NB4 (cell line): ENCODE results near the gene TRANK1.

ENCODE experiments used
- DNase-seq: peaks from one replicate; pipeline ENCODE4 v3.0.0; 2010; ENCODE audit warnings: low read depth
- H3K4me3 ChIP-seq: one replicate; pipeline ENCODE4 v1.5.1; 2011; ENCODE audit warnings: mild to moderate bottlenecking, low read depth, low read length, moderate library complexity
- CTCF ChIP-seq: IDR thresholded peaks from one replicate; pipeline ENCODE4 v1.5.1; 2012; ENCODE audit warnings: low read depth, low read length
- MYC ChIP-seq: IDR thresholded peaks from 2 replicates; pipeline ENCODE4 v1.6.1; 2011; ENCODE audit warnings: low read depth, low read length
- POLR2A ChIP-seq: IDR thresholded peaks from 2 replicates; pipeline ENCODE4 v1.6.1; 2011; ENCODE audit warnings: mild to moderate bottlenecking; ENCODE audit not compliant: insufficient read length; ENCODE audit errors: extremely low read depth
- TF ChIP-seq, protein P1 (sequence below): IDR thresholded peaks from 2 replicates; pipeline ENCODE4 v1.6.1; 2011; ENCODE audit warnings: low read depth, low read length

The TRANK1 gene

GRCh38 chr3:36919439-36920160 lies 25.3 kb downstream of the TRANK1 start:
- no peak overlapping the region for H3K4me3 ChIP-seq
- DNase-seq: no peak
- TF ChIP-seq CTCF (no peak), POLR2A (no peak), MYC (no peak)
- TF ChIP-seq, protein P1, sequence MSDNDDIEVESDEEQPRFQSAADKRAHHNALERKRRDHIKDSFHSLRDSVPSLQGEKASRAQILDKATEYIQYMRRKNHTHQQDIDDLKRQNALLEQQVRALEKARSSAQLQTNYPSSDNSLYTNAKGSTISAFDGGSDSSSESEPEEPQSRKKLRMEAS: no peak

DNA sequence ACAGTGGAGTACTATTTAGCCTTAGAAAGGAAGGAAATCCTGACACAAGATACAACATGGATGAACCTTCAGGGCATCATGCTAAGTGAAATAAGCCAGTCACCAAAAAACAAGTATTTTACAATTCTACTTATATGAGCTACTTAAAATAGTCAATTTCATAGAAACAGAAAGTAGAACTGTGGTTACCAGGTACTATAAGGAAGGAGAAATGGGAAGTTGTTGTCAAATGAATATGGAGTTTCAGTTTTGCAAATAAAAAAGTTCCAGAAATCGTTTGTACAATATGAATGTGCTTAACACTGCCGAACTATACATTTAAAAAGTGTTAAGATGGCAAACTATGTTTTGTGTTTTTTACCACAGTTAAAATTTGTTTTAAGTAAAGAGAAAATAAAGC lies 26.8 kb downstream of the TRANK1 start:
- no peak for DNase-seq
- no peak for TF ChIP-seq POLR2A
- TF ChIP-seq MYC: no peak
- TF ChIP-seq, protein P1: no peak
- TF ChIP-seq CTCF: no peak
- no peak overlapping the region for H3K4me3 ChIP-seq

- peak; percentile 86 for DNase-seq
- no peak overlapping the region for H3K4me3 ChIP-seq
- TF ChIP-seq POLR2A: no peak
- TF ChIP-seq, protein P1: peak; percentile 57; the same call in 1 of the 2 replicates
- no peak for TF ChIP-seq CTCF
- TF ChIP-seq MYC: peak; percentile 62
Observed at GRCh38 chr3:36911990-36912804, 32.7 kb downstream of the TRANK1 start.

DNA sequence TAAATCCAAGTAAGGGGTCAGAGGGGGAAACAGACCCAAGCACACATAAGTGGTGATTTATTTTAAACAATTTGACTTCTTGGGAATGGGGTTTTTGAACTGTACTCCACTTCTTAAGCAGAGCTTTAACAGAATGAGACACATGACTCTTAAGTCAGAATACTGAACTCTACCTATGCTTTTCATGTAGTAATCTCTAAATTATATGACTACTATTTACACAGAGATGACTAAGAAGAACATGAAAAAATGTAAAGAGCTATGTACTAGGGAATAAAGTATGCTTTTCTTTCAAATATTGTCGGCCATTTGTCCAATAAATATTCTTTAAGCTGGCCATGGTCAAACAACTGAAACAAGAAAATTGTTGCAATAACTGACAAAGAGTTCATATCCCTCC lies 35.2 kb downstream of the TRANK1 start:
- no peak overlapping the region for H3K4me3 ChIP-seq
- no peak for DNase-seq
- TF ChIP-seq, protein P1: no peak
- TF ChIP-seq CTCF: no peak

GRCh38 chr3:36909181-36909580 lies 35.7 kb downstream of the TRANK1 start:
- H3K4me3 ChIP-seq: no peak overlapping the region
- DNase-seq: no peak
- TF ChIP-seq, protein P1: no peak
- TF ChIP-seq MYC (no peak), POLR2A (no peak), CTCF (no peak)
